Smooth muscle cell (in vitro differentiated cells): ENCODE measurements around the gene LYZL2. TPM values are rescaled to one million over a fixed set of nuclear protein-coding genes. Genes with fewer than 3 reads are reported as not detected.

Experiments used
- DNase-seq: peaks from one replicate; lab custom pipeline; 2025; ENCODE audit not compliant: unreplicated experiment; lab: John Stamatoyannopoulos, UW
- H2AFZ ChIP-seq: fragments of 200-600 bp; sonication (generic); 2 replicates; pipeline ENCODE4 v1.6.0; 2016; ENCODE audit warnings: antibody characterized with exemption, low read depth, mild to moderate bottlenecking
- H3F3A ChIP-seq: fragments of 200-600 bp; sonication (generic); 2 replicates; pipeline ENCODE4 v1.6.0; 2017; ENCODE audit warnings: antibody characterized with exemption, low read depth
- H3K27ac ChIP-seq: fragments of 200-600 bp; sonication (generic); 2 replicates; pipeline ENCODE4 v1.5.1; 2016; ENCODE audit warnings: low read depth, mild to moderate bottlenecking
- H3K27me3 ChIP-seq: fragments of 200-600 bp; sonication (generic); 2 replicates; pipeline ENCODE4 v1.6.1; 2016; ENCODE audit warnings: low read depth, mild to moderate bottlenecking
- H3K36me3 ChIP-seq: fragments of 200-600 bp; sonication (generic); 2 replicates; pipeline ENCODE4 v1.5.1; 2016; ENCODE audit warnings: low read depth
- H3K4me1 ChIP-seq: fragments of 200-600 bp; sonication (generic); 2 replicates; pipeline ENCODE4 v1.5.1; 2016; ENCODE audit warnings: low read depth
- H3K4me2 ChIP-seq: fragments of 200-600 bp; sonication (generic); 2 replicates; pipeline ENCODE4 v1.6.0; 2016; ENCODE audit warnings: mild to moderate bottlenecking
- H3K4me3 ChIP-seq: fragments of 200-600 bp; sonication (generic); 2 replicates; pipeline ENCODE4 v1.5.1; 2016; ENCODE audit warnings: mild to moderate bottlenecking
- H3K79me2 ChIP-seq: fragments of 200-600 bp; sonication (generic); 2 replicates; pipeline ENCODE4 v1.6.0; 2016; ENCODE audit warnings: low read depth, mild to moderate bottlenecking
- H3K9ac ChIP-seq: fragments of 200-600 bp; sonication (generic); 2 replicates; pipeline ENCODE4 v1.6.0; 2016; ENCODE audit warnings: low read depth
- H3K9me3 ChIP-seq: fragments of 200-600 bp; sonication (generic); replicated peaks from 2 replicates; pipeline ENCODE4 v1.5.1; 2016; ENCODE audit warnings: low read depth
- H4K20me1 ChIP-seq: fragments of 200-600 bp; sonication (generic); 2 replicates; pipeline ENCODE4 v1.6.0; 2016; ENCODE audit warnings: low read depth
- CTCF ChIP-seq: fragments of 200-600 bp; sonication (generic); IDR thresholded peaks from 2 replicates; pipeline ENCODE4 v1.5.1; 2017; ENCODE audit warnings: borderline replicate concordance, mild to moderate bottlenecking, antibody characterized with exemption; ENCODE audit not compliant: insufficient read depth, poor library complexity, severe bottlenecking
- WGBS: methylation state at CpG from one replicate; pipeline ENCODE4 v1.1.7; 2016; ENCODE audit warnings: low lambda C conversion rate; 5-methylcytosine and 5-hydroxymethylcytosine counted together
- polyA plus RNA-seq: library from polyadenylated mRNA; unstranded; fragments of >200 nt; fragmentation: Nextera tagmentation; extraction: Ambion mirVana; gene quantifications from 2 replicates; pipeline ENCODE4 v1.2.1, GENCODE V29; 2016
- total RNA-seq: library from RNA; depleted of rRNA; stranded (reverse); fragments of >200 nt; gene quantifications from 2 replicates; pipeline ENCODE4 v1.2.3, GENCODE V29; 2014

Gene LYZL2
- total and polyA plus RNA-seq, 2 experiments from 2014 or later: not detected

GRCh38 chr10:30589441-30589840 is 40.1 kb downstream of the LYZL2 start:
- Histone ChIP-seq H3K27me3 (peaks cover 9% of the 10 kb centered on the region), H3K4me3 (no peak overlapping the region), H3K36me3 (no peaks in the 10 kb centered on the region), H3K4me2 (no peak overlapping the region), H3F3A (no peaks in the 10 kb centered on the region), H3K79me2 (no peaks in the 10 kb centered on the region), H3K9me3 (no peaks in the 10 kb centered on the region), H3K9ac (no peak overlapping the region), H3K4me1 (no peaks in the 10 kb centered on the region), H3K27ac (no peak overlapping the region), H4K20me1 (no peaks in the 10 kb centered on the region), H2AFZ (no peak overlapping the region)
- TF ChIP-seq CTCF: no peak
- no peak for DNase-seq
- WGBS: 90% methylated on average over 6 of the region's 7 CpGs

GRCh38 chr10:30587522-30588031 is 42.0 kb downstream of the LYZL2 start:
- Histone ChIP-seq H3K4me2 (no peak overlapping the region), H3K36me3 (no peaks in the 10 kb centered on the region), H3K9ac (no peak overlapping the region), H3K9me3 (no peaks in the 10 kb centered on the region), H3K79me2 (no peaks in the 10 kb centered on the region), H3K4me3 (no peak overlapping the region), H3K4me1 (no peaks in the 10 kb centered on the region), H4K20me1 (no peaks in the 10 kb centered on the region), H3K27ac (no peak overlapping the region), H2AFZ (no peak overlapping the region), H3K27me3 (peaks cover 4% of the 10 kb centered on the region), H3F3A (no peaks in the 10 kb centered on the region)
- no peak for TF ChIP-seq CTCF
- DNase-seq: no peak
- 69% methylated on average over 8 of the region's 8 CpGs for WGBS

- no peaks in the 10 kb centered on the region for H4K20me1 ChIP-seq
- no peak overlapping the region for H3K9ac ChIP-seq
- WGBS: 95% methylated on average over 2 of the region's 2 CpGs
- peaks cover 7% of the 10 kb centered on the region for H3K27me3 ChIP-seq
- no peak for DNase-seq
- no peak for TF ChIP-seq CTCF
- no peak overlapping the region for H3K27ac ChIP-seq
- no peaks in the 10 kb centered on the region for H3K9me3 ChIP-seq
- no peaks in the 10 kb centered on the region for H3K36me3 ChIP-seq
- H2AFZ ChIP-seq: no peak overlapping the region
- H3K79me2 ChIP-seq: no peaks in the 10 kb centered on the region
- no peaks in the 10 kb centered on the region for H3F3A ChIP-seq
- H3K4me2 ChIP-seq: no peak overlapping the region
- no peak overlapping the region for H3K4me3 ChIP-seq
- H3K4me1 ChIP-seq: no peaks in the 10 kb centered on the region
Measured at GRCh38 chr10:30586828-30587227, 42.7 kb downstream of the LYZL2 start.

GRCh38 chr10:30583778-30584415 is 45.7 kb downstream of the LYZL2 start:
- Histone ChIP-seq H3K27ac (no peak overlapping the region), H3K4me2 (no peak overlapping the region), H3F3A (no peaks in the 10 kb centered on the region), H3K9me3 (no peaks in the 10 kb centered on the region), H3K27me3 (peaks cover 8% of the 10 kb centered on the region), H4K20me1 (no peaks in the 10 kb centered on the region), H3K4me3 (peak overlapping the region; percentile 29), H3K9ac (no peak overlapping the region), H2AFZ (no peak overlapping the region), H3K36me3 (no peaks in the 10 kb centered on the region), H3K79me2 (no peaks in the 10 kb centered on the region), H3K4me1 (peaks cover 11% of the 10 kb centered on the region)
- TF ChIP-seq CTCF: no peak
- WGBS: 87% methylated on average over 15 of the region's 15 CpGs
- no peak for DNase-seq
